ENCODE data around the gene C1QTNF4.

DNA sequence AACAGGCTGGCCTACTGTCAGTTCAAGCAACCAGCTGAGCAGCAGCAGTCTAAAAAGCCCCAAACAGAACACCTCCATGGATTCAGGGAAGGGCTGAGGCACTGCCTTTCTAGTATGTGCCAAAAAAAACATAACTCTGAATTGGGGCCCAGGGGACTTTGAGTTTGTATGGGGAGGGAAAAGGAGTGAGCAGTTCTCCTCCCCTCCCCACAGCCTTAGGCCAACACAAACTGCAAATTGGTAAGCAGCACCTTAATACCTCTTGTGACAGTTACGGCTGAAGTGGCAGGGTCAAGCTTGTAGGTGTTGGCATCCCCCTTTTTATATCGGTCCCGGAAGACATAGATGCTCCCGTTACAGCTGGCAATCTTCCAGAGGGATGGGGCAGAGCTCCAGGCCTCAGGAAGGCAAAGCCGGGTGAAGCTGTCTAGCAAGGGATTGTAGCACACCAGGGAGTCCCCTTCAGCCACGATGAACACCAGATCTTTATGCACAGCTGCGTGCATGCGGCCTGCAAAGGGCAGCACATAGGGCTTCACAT lies 21.4 kb downstream of the C1QTNF4 start:
- no peak for TF ChIP-seq CTCF (IDR thresholded peaks at IDR 0.05)
- no peak for TF ChIP-seq POLR2A (IDR thresholded peaks at IDR 0.05)
